ENCODE results near the gene ASH1L. TPM values are rescaled to one million over a fixed set of nuclear protein-coding genes. Genes with fewer than 3 reads are reported as not detected.
A peak's percentile ranks its signal among the peaks of the same experiment; 100 is the strongest.

The ASH1L gene
- total and polyA plus RNA-seq, 2 donors from 2014 or later, result 4.2 to 68.5 TPM

DNA sequence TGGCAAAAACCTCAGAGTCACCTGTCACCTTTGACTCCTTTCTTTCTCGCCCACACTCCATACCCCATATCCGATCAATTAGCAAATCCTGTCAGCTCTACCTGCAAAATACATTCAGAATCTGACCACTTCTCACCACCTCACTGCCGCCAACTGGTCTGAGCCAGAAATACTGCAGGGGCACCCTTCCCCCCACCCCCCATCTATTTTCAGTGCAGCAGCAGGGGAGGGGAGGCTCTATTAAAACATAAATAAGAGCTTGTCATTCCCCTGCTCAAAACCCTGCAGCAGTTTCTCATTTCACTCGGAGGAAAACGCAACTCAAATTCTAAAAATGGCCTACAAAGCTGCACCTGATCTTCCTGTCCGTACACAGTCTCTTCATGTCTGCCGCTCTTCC is 265.2 kb downstream of the ASH1L start:
- FAIRE-seq (no peak), DNase-seq (peak in 1 of 5 donors; percentile 8)
- Histone ChIP-seq H3K27ac (ENCODE audit: low read depth in 2 of 2, low read length in 2 of 2) (no peak overlapping the region), H3K27me3 (ENCODE audit: control insufficient read depth, insufficient read depth, low read length) (peaks cover 19% of the 10 kb centered on the region), H3K9me3 (ENCODE audit: control insufficient read depth in 2 of 3, insufficient read depth in 1 of 3, low read length in 3 of 3) (no peaks in the 10 kb centered on the region), H3K36me3 (ENCODE audit: control insufficient read depth in 2 of 3, insufficient read depth in 3 of 3, low read length in 3 of 3) (no peaks in the 10 kb centered on the region), H3K4me1 (ENCODE audit: control insufficient read depth in 2 of 3, insufficient read depth in 2 of 3, low read depth in 1 of 3, low read length in 3 of 3) (no peaks in the 10 kb centered on the region), H3K4me3 (ENCODE audit: low read length in 3 of 3) (no peak overlapping the region), H3K9ac (ENCODE audit: low read length in 3 of 3) (no peak overlapping the region)
- intact Hi-C loops (cut with DNase I), result no loop called here
- TF ChIP-seq, protein P1, sequence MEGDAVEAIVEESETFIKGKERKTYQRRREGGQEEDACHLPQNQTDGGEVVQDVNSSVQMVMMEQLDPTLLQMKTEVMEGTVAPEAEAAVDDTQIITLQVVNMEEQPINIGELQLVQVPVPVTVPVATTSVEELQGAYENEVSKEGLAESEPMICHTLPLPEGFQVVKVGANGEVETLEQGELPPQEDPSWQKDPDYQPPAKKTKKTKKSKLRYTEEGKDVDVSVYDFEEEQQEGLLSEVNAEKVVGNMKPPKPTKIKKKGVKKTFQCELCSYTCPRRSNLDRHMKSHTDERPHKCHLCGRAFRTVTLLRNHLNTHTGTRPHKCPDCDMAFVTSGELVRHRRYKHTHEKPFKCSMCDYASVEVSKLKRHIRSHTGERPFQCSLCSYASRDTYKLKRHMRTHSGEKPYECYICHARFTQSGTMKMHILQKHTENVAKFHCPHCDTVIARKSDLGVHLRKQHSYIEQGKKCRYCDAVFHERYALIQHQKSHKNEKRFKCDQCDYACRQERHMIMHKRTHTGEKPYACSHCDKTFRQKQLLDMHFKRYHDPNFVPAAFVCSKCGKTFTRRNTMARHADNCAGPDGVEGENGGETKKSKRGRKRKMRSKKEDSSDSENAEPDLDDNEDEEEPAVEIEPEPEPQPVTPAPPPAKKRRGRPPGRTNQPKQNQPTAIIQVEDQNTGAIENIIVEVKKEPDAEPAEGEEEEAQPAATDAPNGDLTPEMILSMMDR (IDR thresholded peaks at IDR 0.05; ENCODE audit: borderline replicate concordance, extremely low read depth, insufficient read depth), result no peak

DNA sequence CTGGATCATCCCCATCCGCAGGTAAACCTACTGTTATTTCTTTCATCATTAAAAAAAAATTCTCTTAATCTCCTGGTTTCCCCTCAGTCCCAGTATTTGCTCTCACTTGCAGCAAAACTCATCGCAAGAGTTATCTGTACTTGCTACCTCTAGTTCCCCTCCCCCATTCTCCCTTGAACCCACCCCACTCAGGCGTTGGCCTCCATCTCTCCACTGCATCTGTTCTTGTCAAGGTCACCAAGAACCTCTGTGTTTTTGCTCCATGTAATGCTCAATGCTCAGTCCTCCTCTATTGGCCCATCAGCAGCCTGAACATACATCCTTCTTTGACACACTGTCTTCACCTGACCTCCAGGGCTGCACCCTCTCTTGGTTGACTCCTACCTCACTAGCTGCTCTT is 265.9 kb downstream of the ASH1L start:
- Histone ChIP-seq H3K27ac (ENCODE audit: low read depth in 2 of 2, low read length in 2 of 2) (no peak overlapping the region), H3K4me1 (ENCODE audit: control insufficient read depth in 2 of 3, insufficient read depth in 2 of 3, low read depth in 1 of 3, low read length in 3 of 3) (no peaks in the 10 kb centered on the region), H3K4me3 (ENCODE audit: low read length in 3 of 3) (no peak overlapping the region), H3K9ac (ENCODE audit: low read length in 3 of 3) (no peak overlapping the region), H3K36me3 (ENCODE audit: control insufficient read depth in 2 of 3, insufficient read depth in 3 of 3, low read length in 3 of 3) (no peaks in the 10 kb centered on the region), H3K9me3 (ENCODE audit: control insufficient read depth in 2 of 3, insufficient read depth in 1 of 3, low read length in 3 of 3) (no peaks in the 10 kb centered on the region), H3K27me3 (ENCODE audit: control insufficient read depth, insufficient read depth, low read length) (peaks cover 19% of the 10 kb centered on the region)
- DNase-seq (no peak), FAIRE-seq (no peak)
- intact Hi-C loops (cut with DNase I), result no loop called here
- TF ChIP-seq, protein P1 (IDR thresholded peaks at IDR 0.05; ENCODE audit: borderline replicate concordance, extremely low read depth, insufficient read depth), result no peak

DNA sequence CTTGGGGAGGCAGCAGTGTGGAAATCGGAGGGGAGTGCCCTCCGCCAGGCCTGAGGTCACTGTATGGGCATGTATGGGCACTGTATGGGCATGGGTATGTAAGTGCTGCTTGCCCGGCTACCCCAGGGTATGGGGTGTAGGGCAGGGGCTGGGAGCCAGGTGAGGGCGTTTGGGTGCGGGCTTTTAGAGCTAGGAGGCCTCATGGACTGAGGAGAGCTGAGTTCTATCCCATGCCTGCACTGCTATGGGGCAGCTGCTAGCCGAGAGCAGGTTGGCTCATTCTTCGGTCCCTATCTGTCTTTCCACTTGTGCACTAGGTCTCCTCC is 266.7 kb downstream of the ASH1L start:
- Histone ChIP-seq H3K27me3 (ENCODE audit: control insufficient read depth, insufficient read depth, low read length) (peaks cover 19% of the 10 kb centered on the region), H3K9me3 (ENCODE audit: control insufficient read depth in 2 of 3, insufficient read depth in 1 of 3, low read length in 3 of 3) (no peaks in the 10 kb centered on the region), H3K4me1 (ENCODE audit: control insufficient read depth in 2 of 3, insufficient read depth in 2 of 3, low read depth in 1 of 3, low read length in 3 of 3) (no peaks in the 10 kb centered on the region), H3K9ac (ENCODE audit: low read length in 3 of 3) (no peak overlapping the region), H3K36me3 (ENCODE audit: control insufficient read depth in 2 of 3, insufficient read depth in 3 of 3, low read length in 3 of 3) (no peaks in the 10 kb centered on the region), H3K27ac (ENCODE audit: low read depth in 2 of 2, low read length in 2 of 2) (no peak overlapping the region), H3K4me3 (ENCODE audit: low read length in 3 of 3) (no peak overlapping the region)
- intact Hi-C loops (cut with DNase I), result no loop called here
- DNase-seq (no peak), FAIRE-seq (no peak)
- TF ChIP-seq, protein P1 (IDR thresholded peaks at IDR 0.05; ENCODE audit: borderline replicate concordance, extremely low read depth, insufficient read depth), result no peak

DNA sequence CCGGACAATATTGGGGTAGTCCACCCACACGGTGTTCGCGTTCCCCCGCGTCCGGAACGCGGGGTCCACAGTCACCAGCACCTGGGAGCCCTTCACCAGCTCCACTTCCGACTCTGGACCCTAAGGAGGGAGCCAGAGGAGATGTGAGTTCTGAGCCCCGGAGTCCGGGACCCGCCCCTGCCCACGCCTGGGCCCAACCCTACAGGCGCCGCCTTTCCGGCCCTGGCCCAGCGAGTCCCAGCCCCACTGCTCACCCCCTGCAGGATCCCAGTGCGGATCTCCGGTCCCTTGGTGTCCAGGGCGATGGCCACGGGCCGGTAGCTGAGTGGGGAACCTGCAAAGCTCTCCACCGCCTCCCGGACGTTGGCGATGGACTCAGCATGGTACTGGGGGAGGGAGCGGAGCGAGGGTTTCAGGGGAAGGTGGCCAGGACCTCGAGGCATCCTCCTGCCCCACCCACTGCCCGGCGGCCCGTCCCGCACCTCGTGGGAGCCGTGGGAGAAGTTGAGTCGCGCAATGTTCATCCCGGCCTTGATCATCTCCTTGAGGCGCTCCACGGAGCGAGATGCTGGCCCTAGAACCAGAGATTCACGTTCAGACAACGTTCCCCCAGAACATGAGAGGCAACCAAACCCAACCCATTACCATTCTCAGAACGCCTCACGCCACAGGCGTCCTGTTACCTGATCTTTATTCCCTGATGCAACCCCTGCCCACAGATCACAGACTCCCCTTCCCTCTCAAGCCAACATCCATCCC is 267.2 kb downstream of the ASH1L start:
- Histone ChIP-seq H3K4me3 (ENCODE audit: low read length in 3 of 3) (no peak overlapping the region), H3K9me3 (ENCODE audit: control insufficient read depth in 2 of 3, insufficient read depth in 1 of 3, low read length in 3 of 3) (no peaks in the 10 kb centered on the region), H3K9ac (ENCODE audit: low read length in 3 of 3) (no peak overlapping the region), H3K36me3 (ENCODE audit: control insufficient read depth in 2 of 3, insufficient read depth in 3 of 3, low read length in 3 of 3) (no peaks in the 10 kb centered on the region), H3K4me1 (ENCODE audit: control insufficient read depth in 2 of 3, insufficient read depth in 2 of 3, low read depth in 1 of 3, low read length in 3 of 3) (no peaks in the 10 kb centered on the region), H3K27me3 (ENCODE audit: control insufficient read depth, insufficient read depth, low read length) (peaks cover 19% of the 10 kb centered on the region), H3K27ac (ENCODE audit: low read depth in 2 of 2, low read length in 2 of 2) (no peak overlapping the region)
- TF ChIP-seq, protein P1 (IDR thresholded peaks at IDR 0.05; ENCODE audit: borderline replicate concordance, extremely low read depth, insufficient read depth), result no peak
- no peak for FAIRE-seq
- DNase-seq, result no peak
- intact Hi-C loops (cut with DNase I), result no loop called here
